H1 (cell line): ENCODE data around the gene STAG1. TPM values are rescaled to one million over a fixed set of nuclear protein-coding genes. Genes with fewer than 3 reads are reported as not detected.

Source experiments
- CHD7 ChIP-seq: fragments of 300-600 bp; sonication (generic); IDR thresholded peaks from 2 replicates; pipeline ENCODE4 v1.7.1; 2012; ENCODE audit warnings: low read length, moderate library complexity, mild to moderate bottlenecking, inconsistent platforms; ENCODE audit not compliant: insufficient replicate concordance
- polyA plus RNA-seq, 7 experiments: library from polyadenylated mRNA; depleted of rRNA in 3 of 7; stranded (reverse) in 5 of 7; unstranded in 2 of 7; fragments of >200 nt in 5 of 7; fragments of 200-250 nt in 2 of 7; gene quantifications; 1 replicate in 5 of 7; 2 replicates in 1 of 7; 4 replicates in 1 of 7; pipeline versions ENCODE4 v1.2.1 to v1.2.3, GENCODE V29; 2011 to 2013; ENCODE audit warnings: missing spikeins in 2 of 7, mixed read lengths in 2 of 7
- total RNA-seq: library from RNA; stranded (reverse); fragmentation: NEBNext Ultra II Directional; extraction: Animal tissue kit (Norgen Biotek cat#: 25700); gene quantifications from 2 replicates; pipeline ENCODE4 v1.2.1, GENCODE V29; 2021

STAG1 gene
- total and polyA plus RNA-seq, 2 of the 8 experiments (the other 6 are each of a cell fraction or from before 2014, with no cell fraction given) = 4.6 to 23.4 TPM

GRCh38 chr3:136626493-136626892 is 125.7 kb downstream of the STAG1 start (continued):
- no peak for TF ChIP-seq CHD7
